Activated B cell treated with CpG ODN at 0.5 μM for 24 hours (primary cell): Measurements from ENCODE around the gene ANKHD1. TPM values are rescaled to one million over a fixed set of nuclear protein-coding genes. Genes with fewer than 3 reads are reported as not detected.

ENCODE experiments used
- ATAC-seq: fragments of 200-7000 bp; cut with Tn5 transposase; one replicate; pipeline ENCODE4 v1.10.0; 2021; ENCODE audit warnings: low read depth, mild to moderate bottlenecking, moderate library complexity
- CTCF ChIA-PET: fragments of 350-600 bp; sonication (Branson Sonifier 250); formaldehyde crosslinking; loops from one replicate; lab custom pipeline; 2021; ENCODE audit warnings: antibody characterized with exemption; lab: Charles Lee
- POLR2A ChIA-PET: fragments of 350-600 bp; sonication (Branson Sonifier 250); formaldehyde crosslinking; loops from one replicate; lab custom pipeline; 2021; ENCODE audit warnings: antibody characterized with exemption; lab: Charles Lee
- DNase-seq: peaks from one replicate; pipeline ENCODE4 v3.0.0; 2022
- H3K27ac Mint-ChIP-seq: one replicate; pipeline ENCODE4 v1.8.0; 2020; ENCODE audit warnings: mixed read lengths
- H3K27me3 Mint-ChIP-seq: one replicate; pipeline ENCODE4 v1.8.0; 2021; ENCODE audit warnings: mixed read lengths
- H3K36me3 Mint-ChIP-seq: one replicate; pipeline ENCODE4 v1.8.0; 2021; ENCODE audit warnings: low read depth, mixed read lengths
- H3K4me1 Mint-ChIP-seq: one replicate; pipeline ENCODE4 v1.8.0; 2021; ENCODE audit warnings: mixed read lengths
- H3K4me3 Mint-ChIP-seq: one replicate; pipeline ENCODE4 v1.8.0; 2020; ENCODE audit warnings: mild to moderate bottlenecking, mixed read lengths
- H3K9me3 Mint-ChIP-seq: one replicate; pipeline ENCODE4 v1.8.0; 2020; ENCODE audit warnings: mixed read lengths
- intact Hi-C: fragments of 100-400 bp; cut with micrococcal nuclease; formaldehyde crosslinking; loops from one replicate; pipeline ENCODE4 v1.15.1; 2024
- total RNA-seq: library from RNA; stranded (reverse); gene quantifications from 2 replicates; pipeline ENCODE4 v1.2.3, GENCODE V29; 2022
- TF ChIP-seq, protein P1 (sequence below): fragments of 200-600 bp; IDR thresholded peaks from one replicate; pipeline ENCODE4 v1.8.0; 2022; ENCODE audit warnings: antibody characterized with exemption, mild to moderate bottlenecking

ANKHD1 gene
- total RNA-seq, 1 donor from 2014 or later, result 187 TPM

DNA sequence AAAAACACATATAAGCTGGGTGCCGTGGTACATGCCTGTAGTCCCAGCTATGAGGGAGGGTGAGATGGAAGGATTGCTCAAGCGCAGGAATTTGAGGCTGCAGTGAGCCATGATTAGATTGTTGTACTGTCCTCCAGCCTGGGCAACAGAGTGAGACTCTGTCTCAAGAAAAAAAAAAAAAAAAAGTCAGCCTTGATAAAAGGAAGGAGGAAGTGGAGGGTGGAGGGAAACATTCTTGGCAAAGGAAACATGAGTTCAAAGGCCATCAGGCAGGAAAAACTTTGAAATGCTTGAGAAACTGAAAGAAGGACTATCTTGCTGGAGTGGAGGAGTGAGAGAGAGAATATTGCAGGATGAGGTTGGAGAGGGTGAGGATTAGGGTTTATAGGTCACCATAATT, 18.3 kb upstream of the ANKHD1 start:
- no peak overlapping the region for H3K27ac Mint-ChIP-seq
- no peak overlapping the region for H3K4me3 Mint-ChIP-seq
- ChIA-PET CTCF (no interaction called here), POLR2A (no interaction called here)
- intact Hi-C loops, result no loop called here
- H3K27me3 Mint-ChIP-seq, result no peaks in the 10 kb centered on the region
- DNase-seq (no peak), ATAC-seq (no peak)
- TF ChIP-seq, protein P1, sequence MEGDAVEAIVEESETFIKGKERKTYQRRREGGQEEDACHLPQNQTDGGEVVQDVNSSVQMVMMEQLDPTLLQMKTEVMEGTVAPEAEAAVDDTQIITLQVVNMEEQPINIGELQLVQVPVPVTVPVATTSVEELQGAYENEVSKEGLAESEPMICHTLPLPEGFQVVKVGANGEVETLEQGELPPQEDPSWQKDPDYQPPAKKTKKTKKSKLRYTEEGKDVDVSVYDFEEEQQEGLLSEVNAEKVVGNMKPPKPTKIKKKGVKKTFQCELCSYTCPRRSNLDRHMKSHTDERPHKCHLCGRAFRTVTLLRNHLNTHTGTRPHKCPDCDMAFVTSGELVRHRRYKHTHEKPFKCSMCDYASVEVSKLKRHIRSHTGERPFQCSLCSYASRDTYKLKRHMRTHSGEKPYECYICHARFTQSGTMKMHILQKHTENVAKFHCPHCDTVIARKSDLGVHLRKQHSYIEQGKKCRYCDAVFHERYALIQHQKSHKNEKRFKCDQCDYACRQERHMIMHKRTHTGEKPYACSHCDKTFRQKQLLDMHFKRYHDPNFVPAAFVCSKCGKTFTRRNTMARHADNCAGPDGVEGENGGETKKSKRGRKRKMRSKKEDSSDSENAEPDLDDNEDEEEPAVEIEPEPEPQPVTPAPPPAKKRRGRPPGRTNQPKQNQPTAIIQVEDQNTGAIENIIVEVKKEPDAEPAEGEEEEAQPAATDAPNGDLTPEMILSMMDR, result no peak
- no peaks in the 10 kb centered on the region for H3K4me1 Mint-ChIP-seq
- H3K9me3 Mint-ChIP-seq, result no peaks in the 10 kb centered on the region
- H3K36me3 Mint-ChIP-seq, result no peaks in the 10 kb centered on the region

DNA sequence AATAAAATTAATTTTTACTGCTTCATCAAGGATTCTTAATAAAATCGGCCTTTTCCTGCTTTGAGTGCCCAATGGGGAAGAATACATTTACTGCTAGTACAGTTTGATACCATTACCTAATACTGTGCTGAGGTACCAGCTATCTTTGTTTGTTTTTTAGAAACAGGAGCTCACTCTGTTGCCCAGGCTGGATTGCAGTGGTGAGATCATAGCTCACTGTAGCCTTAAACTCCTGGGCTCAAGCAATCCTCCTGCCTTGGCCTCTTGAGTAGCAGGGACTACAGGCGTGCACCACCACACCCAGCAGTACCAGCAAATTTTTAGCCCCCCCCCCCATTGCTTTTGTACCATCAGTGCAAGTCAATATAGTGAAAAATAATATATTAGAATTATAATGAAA, 13.6 kb upstream of the ANKHD1 start:
- DNase-seq (no peak), ATAC-seq (no peak)
- no peaks in the 10 kb centered on the region for H3K9me3 Mint-ChIP-seq
- H3K4me3 Mint-ChIP-seq, result no peak overlapping the region
- no peaks in the 10 kb centered on the region for H3K4me1 Mint-ChIP-seq
- no peaks in the 10 kb centered on the region for H3K27me3 Mint-ChIP-seq
- peaks cover 3% of the 10 kb centered on the region for H3K36me3 Mint-ChIP-seq
- ChIA-PET CTCF (no interaction called here), POLR2A (no interaction called here)
- H3K27ac Mint-ChIP-seq, result no peak overlapping the region
- intact Hi-C loops, result no loop called here
- TF ChIP-seq, protein P1, result no peak

DNA sequence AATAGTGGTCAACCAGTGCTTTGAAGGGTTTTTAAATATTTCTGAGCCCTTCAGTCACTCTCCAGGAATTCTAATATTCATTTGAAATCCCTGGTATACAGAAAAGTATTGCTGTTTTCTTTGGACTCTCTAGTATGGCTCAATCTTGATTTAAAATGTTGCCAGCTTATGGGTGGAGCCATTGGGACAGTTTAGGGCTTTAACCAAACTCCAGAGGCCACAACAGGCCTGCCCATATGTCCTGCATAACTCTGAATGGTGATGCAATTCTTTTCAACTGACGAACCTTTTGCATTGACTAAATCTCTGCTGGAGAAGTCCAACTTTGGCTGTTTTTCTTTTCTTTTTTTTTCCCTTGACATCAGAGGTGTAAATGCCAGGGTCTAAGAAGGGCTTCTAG, 10.3 kb upstream of the ANKHD1 start:
- H3K27ac Mint-ChIP-seq, result no peak overlapping the region
- ATAC-seq (no peak), DNase-seq (no peak)
- H3K36me3 Mint-ChIP-seq, result peaks cover 5% of the 10 kb centered on the region
- CTCF ChIA-PET, result interaction anchor here (1.9 kb wide), 1 partner anchor 19 kb away, joined by 4 read pairs; no protein-coding TSS in a partner anchor
- intact Hi-C loops, result no loop called here
- H3K9me3 Mint-ChIP-seq, result no peaks in the 10 kb centered on the region
- no peaks in the 10 kb centered on the region for H3K27me3 Mint-ChIP-seq
- no peaks in the 10 kb centered on the region for H3K4me1 Mint-ChIP-seq
- TF ChIP-seq, protein P1, result no peak
- POLR2A ChIA-PET, result no interaction called here
- H3K4me3 Mint-ChIP-seq, result no peak overlapping the region

DNA sequence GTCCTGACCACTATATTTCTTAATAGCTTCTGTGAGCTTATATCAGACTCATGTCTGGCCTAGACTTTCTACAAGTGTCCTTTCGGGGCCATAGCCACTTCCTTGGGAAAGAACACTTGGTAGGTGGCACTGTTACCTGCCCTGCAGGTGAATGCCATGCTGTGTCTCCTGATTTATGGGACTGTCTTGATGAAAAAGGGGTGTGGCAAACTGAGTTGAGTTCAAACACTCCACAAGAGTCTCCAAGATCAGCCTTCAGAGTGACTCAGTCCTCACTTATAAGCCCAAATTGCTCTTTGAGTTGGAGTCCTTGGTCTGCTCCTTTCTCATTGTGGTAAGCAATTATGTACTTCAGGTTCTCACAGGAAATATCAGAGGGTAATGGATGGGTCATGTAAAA, 9.9 kb upstream of the ANKHD1 start:
- POLR2A ChIA-PET, result interaction anchor here (0.5 kb wide), 1 partner anchor 1118 kb away, joined by 5 read pairs; no protein-coding TSS in a partner anchor
- CTCF ChIA-PET, result interaction anchor here (1.9 kb wide), 1 partner anchor 19 kb away, joined by 4 read pairs; no protein-coding TSS in a partner anchor
- ATAC-seq (no peak), DNase-seq (no peak)
- Mint-ChIP-seq H3K4me3 (no peak overlapping the region), H3K9me3 (no peaks in the 10 kb centered on the region), H3K36me3 (peaks cover 5% of the 10 kb centered on the region), H3K4me1 (no peaks in the 10 kb centered on the region), H3K27ac (no peak overlapping the region), H3K27me3 (no peaks in the 10 kb centered on the region)
- TF ChIP-seq, protein P1, result no peak
- intact Hi-C loops, result no loop called here

DNA sequence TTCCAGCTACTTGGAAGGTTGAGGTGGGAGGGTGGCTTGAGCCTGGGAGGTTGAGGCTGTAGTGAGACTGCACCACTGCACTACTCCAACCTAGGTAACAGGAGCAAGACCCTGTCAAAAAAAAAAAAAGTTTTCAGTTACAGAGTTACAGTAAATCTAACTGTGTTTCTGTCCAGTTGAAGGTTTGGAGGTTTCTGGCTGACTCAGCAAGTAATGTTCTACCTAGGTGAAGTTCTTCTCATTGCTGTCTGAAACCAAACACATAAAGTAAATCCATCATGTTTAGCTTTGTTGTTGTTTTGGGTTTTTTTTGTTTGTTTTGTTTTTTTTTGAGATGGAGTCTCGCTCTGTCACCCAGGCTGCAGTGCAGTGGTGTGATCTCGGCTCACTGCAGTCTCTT, 7.9 kb upstream of the ANKHD1 start:
- intact Hi-C loops, result no loop called here
- Mint-ChIP-seq H3K36me3 (peaks cover 5% of the 10 kb centered on the region), H3K4me3 (no peak overlapping the region), H3K27me3 (no peaks in the 10 kb centered on the region), H3K9me3 (no peaks in the 10 kb centered on the region), H3K27ac (no peak overlapping the region), H3K4me1 (no peaks in the 10 kb centered on the region)
- ChIA-PET POLR2A (interaction anchor here (0.7 kb wide), 1 partner anchor 1933 kb away, joined by 5 read pairs; no protein-coding TSS in a partner anchor), CTCF (interaction anchor here (0.7 kb wide), 1 partner anchor 346 kb away, joined by 3 read pairs; no protein-coding TSS in a partner anchor)
- no peak for DNase-seq
- TF ChIP-seq, protein P1, result no peak
- ATAC-seq, result no peak
